Tibial artery (tissue), 4 donors: Measurements from ENCODE around the gene ATG7.
"Not testable (repeated sequence)": the region's sequence is repeated elsewhere in the genome, so short reads cannot be mapped to it uniquely, and the experiment has no call there.

Source experiments
- DNase-seq, 2 donors: peaks; one replicate each; pipeline ENCODE4 v3.0.0-alpha.2; 2019
- H3K27ac ChIP-seq, 2 donors: fragments of 200-600 bp; sonication (generic) in 1 of 2; 1 replicate in 1 of 2; 2 replicates in 1 of 2; pipeline ENCODE4 v1.5.1; 2018 to 2019; ENCODE audit warnings: mild to moderate bottlenecking in 1 of 2
- H3K27me3 ChIP-seq, 2 donors: fragments of 200-600 bp; sonication (generic) in 1 of 2; one replicate each; pipeline versions ENCODE4 v1.5.1 to v1.6.0; 2016 to 2019
- H3K36me3 ChIP-seq, 3 donors: fragments of 200-600 bp; sonication (generic) in 2 of 3; one replicate each; pipeline ENCODE4 v1.5.1; 2016 to 2019; ENCODE audit warnings: mild to moderate bottlenecking in 2 of 3
- H3K4me1 ChIP-seq, 4 donors: fragments of 200-600 bp; sonication (generic) in 2 of 4; 1 replicate in 3 of 4; 2 replicates in 1 of 4; pipeline ENCODE4 v1.5.1; 2016 to 2019
- H3K4me3 ChIP-seq, 2 donors: fragments of 200-600 bp; sonication (generic) in 1 of 2; 1 replicate in 1 of 2; 2 replicates in 1 of 2; pipeline ENCODE4 v1.5.1; 2018 to 2019; ENCODE audit warnings: mild to moderate bottlenecking in 2 of 2
- H3K9me3 ChIP-seq, 3 donors: fragments of 200-600 bp; sonication (generic) in 1 of 3; one replicate each; pipeline ENCODE4 v1.5.1; 2016 to 2019
- intact Hi-C: fragments of 100-400 bp; cut with DNase I; formaldehyde crosslinking; loops from one replicate; pipeline ENCODE4 v1.15.0; 2023; ENCODE audit warnings: low total_unique reads
- TF ChIP-seq, protein P1 (sequence below), 2 experiments: fragments of 200-600 bp in 1 of 2; fragments of 450-650 bp in 1 of 2; IDR thresholded peaks; one replicate each; pipeline ENCODE4 v1.5.1; 2017 to 2019; ENCODE audit warnings: antibody characterized with exemption in 2 of 2, mild to moderate bottlenecking in 1 of 2, moderate library complexity in 1 of 2

The ATG7 gene

GRCh38 chr3:11435440-11436165 is 163.4 kb downstream of the ATG7 start:
- Histone ChIP-seq H3K9me3 (no peaks in the 10 kb centered on the region), H3K27ac (peak overlapping the region; percentile 11 to 70), H3K4me1 (peaks cover 0 to 25% (median 11%) of the 10 kb centered on the region in 4 donors), H3K36me3 (no peaks in the 10 kb centered on the region), H3K4me3 (no peak overlapping the region), H3K27me3 (no peaks in the 10 kb centered on the region)
- DNase-seq = no peak
- TF ChIP-seq, protein P1, sequence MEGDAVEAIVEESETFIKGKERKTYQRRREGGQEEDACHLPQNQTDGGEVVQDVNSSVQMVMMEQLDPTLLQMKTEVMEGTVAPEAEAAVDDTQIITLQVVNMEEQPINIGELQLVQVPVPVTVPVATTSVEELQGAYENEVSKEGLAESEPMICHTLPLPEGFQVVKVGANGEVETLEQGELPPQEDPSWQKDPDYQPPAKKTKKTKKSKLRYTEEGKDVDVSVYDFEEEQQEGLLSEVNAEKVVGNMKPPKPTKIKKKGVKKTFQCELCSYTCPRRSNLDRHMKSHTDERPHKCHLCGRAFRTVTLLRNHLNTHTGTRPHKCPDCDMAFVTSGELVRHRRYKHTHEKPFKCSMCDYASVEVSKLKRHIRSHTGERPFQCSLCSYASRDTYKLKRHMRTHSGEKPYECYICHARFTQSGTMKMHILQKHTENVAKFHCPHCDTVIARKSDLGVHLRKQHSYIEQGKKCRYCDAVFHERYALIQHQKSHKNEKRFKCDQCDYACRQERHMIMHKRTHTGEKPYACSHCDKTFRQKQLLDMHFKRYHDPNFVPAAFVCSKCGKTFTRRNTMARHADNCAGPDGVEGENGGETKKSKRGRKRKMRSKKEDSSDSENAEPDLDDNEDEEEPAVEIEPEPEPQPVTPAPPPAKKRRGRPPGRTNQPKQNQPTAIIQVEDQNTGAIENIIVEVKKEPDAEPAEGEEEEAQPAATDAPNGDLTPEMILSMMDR (IDR thresholded peaks at IDR 0.05) = no peak
- intact Hi-C loops = no loop called here

DNA sequence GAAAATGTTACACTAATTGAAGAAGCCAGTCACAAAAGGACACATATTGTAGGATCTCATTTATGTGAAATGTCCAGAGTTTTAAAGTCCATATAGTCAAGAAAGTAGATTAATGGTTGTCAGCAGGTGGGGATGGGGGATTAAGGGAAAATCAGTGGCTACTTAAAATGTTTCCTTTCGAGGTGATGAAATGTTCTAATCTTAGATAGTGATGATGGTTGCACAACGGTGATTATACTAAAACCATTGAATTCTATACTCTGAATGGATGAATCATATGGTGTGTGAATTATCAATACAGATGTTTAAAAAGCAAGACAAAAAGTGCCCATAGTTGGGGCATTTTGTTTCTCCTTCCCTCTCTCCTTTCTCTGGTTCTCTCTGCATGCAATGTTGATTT is 164.6 kb downstream of the ATG7 start:
- no peak for DNase-seq
- TF ChIP-seq, protein P1 (IDR thresholded peaks at IDR 0.05) = no peak
- no peak overlapping the region for H3K4me3 ChIP-seq
- no peaks in the 10 kb centered on the region for H3K36me3 ChIP-seq
- H3K4me1 ChIP-seq = peaks cover 0 to 25% (median 11%) of the 10 kb centered on the region in 4 donors
- no peaks in the 10 kb centered on the region for H3K27me3 ChIP-seq
- no peaks in the 10 kb centered on the region for H3K9me3 ChIP-seq
- intact Hi-C loops = no loop called here
- H3K27ac ChIP-seq = no peak overlapping the region

GRCh38 chr3:11437506-11437905 is 165.3 kb downstream of the ATG7 start:
- Histone ChIP-seq H3K27ac (no peak overlapping the region), H3K27me3 (no peaks in the 10 kb centered on the region), H3K4me3 (no peak overlapping the region), H3K4me1 (peaks cover 0 to 25% (median 11%) of the 10 kb centered on the region in 4 donors), H3K9me3 (no peaks in the 10 kb centered on the region), H3K36me3 (no peaks in the 10 kb centered on the region)
- intact Hi-C loops = no loop called here
- no peak for DNase-seq
- TF ChIP-seq, protein P1 (IDR thresholded peaks at IDR 0.05) = no peak

DNA sequence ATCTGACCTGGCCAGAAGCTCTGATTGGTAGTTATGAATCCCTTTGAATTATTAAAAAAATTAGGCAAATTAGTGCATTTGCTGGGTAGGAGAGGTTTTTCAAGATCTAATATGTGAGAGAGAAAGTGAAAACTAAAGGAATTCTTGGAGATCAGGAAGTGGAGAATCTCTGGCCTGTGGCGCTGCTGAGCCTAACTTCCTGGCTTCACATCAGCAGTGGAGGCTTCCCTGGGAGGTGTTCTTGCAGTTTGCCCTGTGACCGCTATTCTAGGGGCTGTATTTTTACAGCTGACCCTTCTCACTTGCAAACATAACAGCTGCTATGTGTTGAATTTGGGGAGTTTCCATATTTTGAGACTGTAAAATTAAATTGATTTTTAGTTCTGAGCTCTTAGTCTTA is 166.4 kb downstream of the ATG7 start:
- H3K4me1 ChIP-seq = peaks cover 0 to 14% (median 8%) of the 10 kb centered on the region in 4 donors
- H3K4me3 ChIP-seq = no peak overlapping the region
- no peaks in the 10 kb centered on the region for H3K9me3 ChIP-seq
- H3K27ac ChIP-seq = peak overlapping the region in 1 of 2 donors; percentile 38
- no peak for DNase-seq
- TF ChIP-seq, protein P1 (IDR thresholded peaks at IDR 0.05) = no peak
- intact Hi-C loops = no loop called here
- H3K36me3 ChIP-seq = no peaks in the 10 kb centered on the region
- no peaks in the 10 kb centered on the region for H3K27me3 ChIP-seq

- H3K36me3 ChIP-seq, intact Hi-C loops, H3K27ac ChIP-seq, H3K4me3 ChIP-seq, DNase-seq, H3K27me3 ChIP-seq, H3K9me3 ChIP-seq: not testable (repeated sequence)
- H3K4me1 ChIP-seq = peaks cover 0 to 19% (median 6%) of the 10 kb centered on the region in 4 donors
These were observed 169.1 kb downstream of the ATG7 start for GRCh38 chr3:11441346-11441745.

DNA sequence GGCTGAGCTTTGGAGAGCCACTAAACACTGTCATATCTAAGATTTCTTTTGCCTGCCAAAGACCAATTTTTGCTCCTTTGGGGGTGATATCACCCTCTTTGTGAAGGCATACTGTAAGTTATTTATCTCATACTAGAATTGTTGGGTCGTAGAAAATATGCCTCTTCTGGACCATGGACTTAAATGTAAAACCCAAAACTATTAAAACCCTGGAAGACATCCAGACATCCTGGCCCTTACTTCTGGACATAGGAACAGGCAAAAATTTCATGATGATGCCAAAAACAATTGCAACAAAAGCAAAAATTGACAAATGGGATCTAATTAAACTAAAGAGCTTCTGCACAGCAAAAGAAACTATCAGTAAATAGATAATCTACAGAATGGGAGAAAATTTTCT is 172.2 kb downstream of the ATG7 start:
- no peak for DNase-seq
- no peaks in the 10 kb centered on the region for H3K9me3 ChIP-seq
- H3K4me1 ChIP-seq = peaks cover 0 to 22% (median 7%) of the 10 kb centered on the region in 4 donors
- intact Hi-C loops = no loop called here
- H3K4me3 ChIP-seq = no peak overlapping the region
- no peaks in the 10 kb centered on the region for H3K36me3 ChIP-seq
- TF ChIP-seq, protein P1 (IDR thresholded peaks at IDR 0.05) = no peak
- H3K27me3 ChIP-seq = no peaks in the 10 kb centered on the region
- no peak overlapping the region for H3K27ac ChIP-seq

DNA sequence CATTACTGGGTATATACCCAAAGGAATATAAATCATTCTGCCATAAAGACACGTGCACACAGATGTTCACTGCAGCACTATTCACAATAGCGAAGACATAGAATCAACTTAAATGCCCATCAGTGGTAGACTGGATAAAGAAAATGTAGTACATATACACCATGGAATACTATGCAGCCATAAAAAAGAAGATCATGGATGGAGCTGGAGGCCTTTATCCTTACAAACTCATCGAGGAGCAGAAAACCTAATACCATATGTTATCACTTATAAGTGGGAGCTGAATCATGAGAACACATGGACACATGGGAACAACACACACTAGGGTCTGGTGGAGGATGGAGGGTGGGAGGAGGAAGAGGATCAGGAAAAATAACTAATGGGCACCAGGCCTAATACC is 173.0 kb downstream of the ATG7 start:
- H3K27me3 ChIP-seq = not testable (repeated sequence)

More for the DNA sequence above, 173.0 kb downstream of the ATG7 start:
- H3K36me3 ChIP-seq, H3K4me3 ChIP-seq, intact Hi-C loops, DNase-seq, H3K27ac ChIP-seq, H3K9me3 ChIP-seq: not testable (repeated sequence)
- peaks cover 0 to 22% (median 7%) of the 10 kb centered on the region in 4 donors for H3K4me1 ChIP-seq
